Progenitor cell of endocrine pancreas (in vitro differentiated cells): Measurements from ENCODE around the gene CLCN3. TPM values are rescaled to one million over a fixed set of nuclear protein-coding genes. Genes with fewer than 3 reads are reported as not detected.

Source experiments
- DNase-seq: peaks from one replicate; pipeline ENCODE4 v3.0.0; 2021; ENCODE audit warnings: low spot score; ENCODE audit not compliant: unreplicated experiment
- H3K27ac Mint-ChIP-seq: 2 replicates; pipeline ENCODE4 v1.8.0; 2021; ENCODE audit warnings: mild to moderate bottlenecking, moderate library complexity, mixed read lengths
- H3K27me3 Mint-ChIP-seq: 2 replicates; pipeline ENCODE4 v1.8.0; 2021; ENCODE audit warnings: mixed read lengths
- H3K36me3 Mint-ChIP-seq: 2 replicates; pipeline ENCODE4 v1.8.0; 2022; ENCODE audit warnings: mixed read lengths; ENCODE audit not compliant: insufficient read depth
- H3K4me1 Mint-ChIP-seq: 2 replicates; pipeline ENCODE4 v1.8.0; 2021; ENCODE audit warnings: low read depth, mixed read lengths
- H3K4me3 Mint-ChIP-seq: 2 replicates; pipeline ENCODE4 v1.8.0; 2021; ENCODE audit warnings: low read depth, mild to moderate bottlenecking, moderate library complexity, mixed read lengths
- H3K9me3 Mint-ChIP-seq: 2 replicates; pipeline ENCODE4 v1.8.0; 2021; ENCODE audit warnings: low read depth, mixed read lengths
- CTCF ChIP-seq: fragments of 200-600 bp; sonication (generic); IDR thresholded peaks from one replicate; pipeline ENCODE4 v1.5.0; 2021; ENCODE audit warnings: antibody characterized with exemption, mild to moderate bottlenecking; ENCODE audit not compliant: unreplicated experiment
- total RNA-seq: library from RNA; stranded (reverse); gene quantifications from 2 replicates; pipeline ENCODE4 v1.2.1, GENCODE V29; 2021

The CLCN3 gene
- total RNA-seq, 1 donor from 2014 or later = 117 TPM

- TF ChIP-seq CTCF = peak; percentile 77
- H3K4me3 Mint-ChIP-seq = peak overlapping the region; percentile 97
Observed at GRCh38 chr4:169612871-169613859, 7.2 kb upstream of the CLCN3 start.

GRCh38 chr4:169615467-169616106, 4.8 kb upstream of the CLCN3 start:
- peak overlapping the region; percentile 21 for H3K27ac Mint-ChIP-seq
- TF ChIP-seq CTCF = no peak

More at GRCh38 chr4:169612871-169613859, 7.2 kb upstream of the CLCN3 start:
- Mint-ChIP-seq H3K27ac (peak overlapping the region; percentile 99), H3K9me3 (no peaks in the 10 kb centered on the region), H3K27me3 (no peaks in the 10 kb centered on the region), H3K4me1 (peaks cover 24% of the 10 kb centered on the region), H3K36me3 (no peaks in the 10 kb centered on the region)
- DNase-seq = peak; percentile 35

GRCh38 chr4:169616846-169617245, 3.5 kb upstream of the CLCN3 start:
- no peak for TF ChIP-seq CTCF
- H3K36me3 Mint-ChIP-seq = no peaks in the 10 kb centered on the region
- DNase-seq = no peak
- no peaks in the 10 kb centered on the region for H3K27me3 Mint-ChIP-seq
- peak overlapping the region; percentile 49 for H3K27ac Mint-ChIP-seq
- no peaks in the 10 kb centered on the region for H3K9me3 Mint-ChIP-seq
- no peak overlapping the region for H3K4me3 Mint-ChIP-seq
- peaks cover 17% of the 10 kb centered on the region for H3K4me1 Mint-ChIP-seq

More at GRCh38 chr4:169615467-169616106, 4.8 kb upstream of the CLCN3 start:
- no peaks in the 10 kb centered on the region for H3K36me3 Mint-ChIP-seq
- peaks cover 25% of the 10 kb centered on the region for H3K4me1 Mint-ChIP-seq
- no peaks in the 10 kb centered on the region for H3K27me3 Mint-ChIP-seq
- no peak overlapping the region for H3K4me3 Mint-ChIP-seq
- no peaks in the 10 kb centered on the region for H3K9me3 Mint-ChIP-seq
- DNase-seq = no peak

- no peak for DNase-seq
- no peaks in the 10 kb centered on the region for H3K36me3 Mint-ChIP-seq
- H3K4me1 Mint-ChIP-seq = peaks cover 18% of the 10 kb centered on the region
- H3K9me3 Mint-ChIP-seq = no peaks in the 10 kb centered on the region
- TF ChIP-seq CTCF = no peak
- no peak overlapping the region for H3K4me3 Mint-ChIP-seq
- H3K27ac Mint-ChIP-seq = no peak overlapping the region
- H3K27me3 Mint-ChIP-seq = no peaks in the 10 kb centered on the region
Observed at GRCh38 chr4:169617306-169617705, 3.1 kb upstream of the CLCN3 start.

GRCh38 chr4:169618286-169618685, 2.1 kb upstream of the CLCN3 start:
- Mint-ChIP-seq H3K36me3 (no peaks in the 10 kb centered on the region), H3K9me3 (no peaks in the 10 kb centered on the region), H3K4me3 (no peak overlapping the region), H3K27me3 (no peaks in the 10 kb centered on the region), H3K4me1 (peaks cover 19% of the 10 kb centered on the region), H3K27ac (peak overlapping the region; percentile 13)
- TF ChIP-seq CTCF = no peak
- DNase-seq = no peak
